NCI-H526 treated with DMSO at 0.1 percent for 48 hours (cell line): ENCODE results near the gene CACNB1.

Source experiments
- DNase-seq: peaks from one replicate; lab custom pipeline; 2025; lab: John Stamatoyannopoulos, UW

CACNB1 gene

DNA sequence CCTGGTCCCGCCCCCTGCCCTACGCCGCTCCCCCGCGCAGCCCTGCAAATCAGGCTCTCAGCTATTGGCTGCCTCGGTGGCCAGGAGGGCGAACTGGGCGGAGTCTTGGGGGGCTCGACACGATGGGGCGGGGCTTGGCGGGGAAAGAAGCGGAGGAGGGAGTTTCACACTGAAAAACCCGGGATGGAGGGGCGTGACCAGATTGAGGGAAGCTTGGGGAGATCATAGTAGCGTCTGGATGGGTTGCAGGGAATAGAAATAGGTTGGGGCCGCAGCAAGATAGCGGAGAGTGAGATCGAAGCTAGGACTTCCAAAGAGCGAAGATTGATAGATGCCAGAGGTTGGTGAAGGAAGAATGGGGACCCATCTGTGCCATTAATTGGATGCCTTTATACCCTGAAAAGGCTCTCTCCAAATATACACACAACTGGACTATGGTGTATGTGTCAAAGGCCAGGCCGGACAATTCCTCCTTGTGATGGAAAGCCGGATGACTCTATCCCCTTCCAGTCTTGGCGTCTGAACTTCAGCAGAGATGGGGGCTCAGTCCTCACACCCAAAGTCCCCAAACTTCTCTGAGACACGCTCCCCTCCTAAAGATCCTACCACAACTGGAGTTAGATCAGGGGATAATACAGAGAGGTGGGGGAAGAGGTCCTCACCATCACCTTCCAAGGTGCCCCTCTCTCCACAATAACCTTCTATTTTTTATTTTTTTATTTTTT lies 28.7 kb upstream of the CACNB1 start:
- peak; percentile 36 for DNase-seq

GRCh38 chr17:39225308-39225958 lies 28.0 kb upstream of the CACNB1 start, which contains the start of gene STAC2:
TSS of gene STAC2 (minus strand) at chr17:39225945. CDS start at chr17:39225502, 443 bp downstream.
- DNase-seq, result no peak

DNA sequence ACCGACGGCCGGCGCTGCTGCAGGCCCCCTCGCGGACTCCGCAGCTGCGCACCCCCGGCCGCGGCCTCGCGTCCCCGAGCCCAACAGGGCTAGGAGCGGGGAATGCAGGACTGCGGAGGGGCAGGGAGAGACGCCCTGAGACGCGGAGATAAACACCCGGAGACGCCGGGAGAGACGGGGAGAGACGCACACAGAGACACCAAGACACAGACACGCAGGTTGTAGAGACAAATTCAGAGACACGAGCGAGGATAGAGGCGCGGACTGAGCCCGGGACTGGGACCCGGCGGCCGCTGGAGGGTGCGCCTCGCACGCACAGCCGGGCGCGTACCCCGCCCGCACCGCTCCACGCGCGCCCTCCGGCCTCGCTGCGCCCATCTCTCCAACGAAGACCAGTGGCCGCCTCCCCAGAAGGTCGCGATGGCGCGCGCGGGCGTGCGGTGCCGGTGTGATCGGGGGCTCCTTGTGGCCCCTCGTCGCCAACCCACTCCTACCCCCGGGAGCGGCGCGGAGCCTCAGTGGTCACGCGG lies 27.4 kb upstream of the CACNB1 start:
- DNase-seq, result no peak

DNA sequence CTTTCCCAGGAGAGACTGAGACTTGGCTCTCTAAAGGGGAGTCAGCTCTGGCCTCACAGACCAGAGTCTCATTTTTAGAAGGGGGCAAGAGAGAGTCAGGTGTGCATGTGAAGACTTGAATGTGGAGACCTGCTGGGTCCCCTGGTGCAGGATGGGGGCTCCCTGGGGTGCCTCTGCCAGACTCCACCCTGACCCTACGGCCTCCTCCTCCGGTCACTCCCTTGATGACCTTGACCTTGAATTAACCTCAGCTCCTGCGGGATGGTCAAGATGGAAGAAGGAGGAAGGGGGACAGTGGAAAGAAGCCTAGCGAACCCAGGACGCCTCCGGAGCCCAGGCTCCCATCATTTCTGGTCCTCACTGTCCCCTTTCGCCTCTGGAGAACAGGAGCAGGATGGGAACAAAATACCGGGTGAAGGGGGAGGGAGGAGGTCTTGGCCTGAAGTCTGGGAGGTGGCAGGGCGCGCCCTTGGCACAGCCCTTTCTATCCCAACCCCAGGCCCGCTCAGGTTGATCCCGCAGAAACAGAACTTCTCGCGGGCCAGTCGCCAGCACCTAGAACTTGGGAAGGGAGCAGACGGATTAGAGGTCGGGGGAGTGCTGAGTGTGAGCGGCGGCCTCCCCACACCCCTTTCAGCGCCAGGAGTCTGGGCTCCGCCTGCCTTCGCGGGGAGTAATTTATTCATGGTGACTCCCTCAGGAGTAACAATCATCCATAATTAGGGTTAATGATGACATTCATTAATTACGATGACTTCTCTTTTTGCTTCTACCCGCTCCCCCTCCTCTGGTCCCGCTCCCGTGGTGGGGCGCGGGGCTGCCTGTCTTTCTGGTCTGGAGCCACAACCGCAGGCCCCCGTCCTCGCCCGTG lies 26.7 kb upstream of the CACNB1 start:
- no peak for DNase-seq

DNA sequence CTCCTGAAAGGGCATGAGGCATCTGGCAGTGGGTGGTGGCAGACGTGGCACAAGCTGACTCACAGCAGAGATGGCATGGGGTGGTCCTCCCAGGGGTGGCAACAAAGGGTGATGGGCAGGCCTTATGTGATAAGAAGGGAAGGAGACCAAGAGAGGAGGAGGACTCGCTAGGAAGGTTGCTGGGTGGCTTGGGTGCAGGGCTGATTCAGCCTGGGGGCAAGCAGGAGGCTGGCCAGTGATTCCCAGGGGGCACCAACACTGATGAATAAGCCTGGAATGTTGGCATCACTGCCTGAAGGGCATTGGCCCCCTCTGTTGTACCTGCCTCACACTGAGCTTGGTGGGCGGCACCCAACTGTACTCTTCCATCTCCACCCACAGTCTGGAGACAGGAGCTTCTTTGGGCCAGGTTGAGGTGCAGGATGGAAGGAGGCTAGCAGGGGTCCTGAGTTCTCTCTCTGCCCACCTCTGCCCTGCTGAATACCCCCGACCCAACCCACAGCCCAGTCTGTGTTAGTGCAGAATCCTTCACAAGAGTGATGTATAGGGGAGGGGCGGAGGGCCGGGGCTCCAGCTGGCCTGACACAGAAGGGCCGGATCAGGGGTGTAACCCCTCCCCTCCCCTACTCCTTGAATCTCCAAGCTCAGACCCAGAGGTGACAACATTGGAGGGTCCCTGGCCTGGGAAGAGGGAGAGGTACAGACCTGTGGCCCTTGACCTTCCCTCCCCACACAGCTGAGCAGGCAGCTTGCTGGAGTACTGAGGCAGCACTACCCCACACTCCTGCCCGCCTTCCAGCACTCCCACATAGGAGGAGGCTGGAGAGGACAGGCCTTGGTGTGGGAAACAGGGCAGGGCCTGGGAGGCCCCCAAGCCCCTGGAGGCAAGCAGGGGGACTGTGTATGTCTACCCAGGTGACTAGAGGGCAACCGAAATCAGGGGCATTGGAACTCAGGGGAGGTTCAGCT lies 25.7 kb upstream of the CACNB1 start:
- DNase-seq, result no peak

GRCh38 chr17:39222151-39222550 lies 24.7 kb upstream of the CACNB1 start:
- no peak for DNase-seq

GRCh38 chr17:39221572-39221971 lies 24.1 kb upstream of the CACNB1 start:
- no peak for DNase-seq

GRCh38 chr17:39219647-39220154 lies 22.2 kb upstream of the CACNB1 start:
- no peak for DNase-seq

DNA sequence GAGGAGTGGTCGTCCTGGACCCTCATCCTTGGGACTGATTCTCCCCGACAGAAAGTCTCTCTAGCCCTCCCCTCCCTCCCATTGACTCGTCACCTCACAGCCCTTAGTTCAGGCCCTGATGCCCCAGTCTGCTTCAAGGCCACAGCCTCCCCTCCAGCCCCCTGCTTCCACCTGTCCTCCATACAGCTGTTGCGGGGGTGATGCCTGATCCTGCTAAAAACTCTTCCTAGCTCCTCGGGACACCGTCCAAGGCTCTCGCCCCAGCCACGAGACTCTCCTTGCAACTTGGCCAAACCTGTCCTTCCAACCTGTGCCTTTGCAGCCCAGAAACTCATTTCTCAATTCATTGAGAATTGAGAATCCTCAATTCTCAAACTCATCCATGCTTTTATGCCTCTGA lies 21.4 kb upstream of the CACNB1 start:
- DNase-seq, result no peak

DNA sequence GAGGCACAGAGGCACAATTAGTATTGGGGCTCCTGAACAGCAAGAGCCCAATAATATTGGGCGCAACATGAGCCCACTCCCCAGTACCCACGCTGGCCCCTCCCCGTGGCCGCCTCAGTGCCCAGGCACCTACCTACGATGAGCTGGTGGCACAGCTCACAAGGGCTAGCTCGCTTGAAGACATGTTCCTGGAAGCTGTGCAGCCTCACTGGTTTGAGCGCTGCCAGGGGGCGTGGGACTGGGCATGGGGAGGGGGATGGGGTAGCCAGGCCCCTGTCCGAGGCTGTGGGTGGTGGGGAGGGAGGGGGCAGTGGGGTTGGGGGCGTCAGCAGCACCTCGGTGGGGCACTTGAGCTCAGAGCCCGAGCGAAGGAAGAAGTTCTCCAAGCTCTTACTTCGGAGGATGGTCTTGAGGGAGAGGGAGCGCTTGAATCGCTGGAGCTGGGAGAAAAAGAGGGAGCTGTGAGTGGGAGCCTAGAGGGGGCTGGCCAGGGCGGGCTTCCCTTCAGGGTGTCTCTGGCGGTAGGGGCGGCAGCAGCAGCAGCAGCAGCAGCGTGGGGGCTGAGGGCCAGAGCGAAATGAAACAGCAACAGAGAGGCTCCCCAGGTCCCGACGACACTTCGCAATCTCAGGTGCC lies 20.4 kb upstream of the CACNB1 start:
- DNase-seq, result no peak

DNA sequence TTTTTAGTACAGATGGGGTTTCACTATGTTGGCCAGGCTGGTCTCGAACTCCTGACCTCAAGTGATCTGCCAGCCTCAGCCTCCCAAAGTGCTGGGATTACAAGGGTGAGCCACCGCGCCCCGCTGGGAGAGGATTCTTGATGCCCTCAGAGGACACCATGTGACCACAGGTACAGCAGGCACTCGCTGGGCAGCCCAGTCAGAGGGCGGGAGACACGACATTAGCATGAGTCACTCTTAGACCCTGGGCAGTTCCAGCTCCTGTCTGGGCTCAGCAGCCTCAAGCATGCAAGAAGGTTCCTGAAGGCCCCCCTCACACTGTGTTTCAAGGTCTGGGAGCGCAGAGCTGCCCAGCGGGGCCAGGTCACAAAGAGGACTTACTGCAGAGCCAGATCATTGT lies 16.4 kb upstream of the CACNB1 start:
- DNase-seq, result no peak

- no peak for DNase-seq
Observed at GRCh38 chr17:39212841-39213480, 15.5 kb upstream of the CACNB1 start.

DNA sequence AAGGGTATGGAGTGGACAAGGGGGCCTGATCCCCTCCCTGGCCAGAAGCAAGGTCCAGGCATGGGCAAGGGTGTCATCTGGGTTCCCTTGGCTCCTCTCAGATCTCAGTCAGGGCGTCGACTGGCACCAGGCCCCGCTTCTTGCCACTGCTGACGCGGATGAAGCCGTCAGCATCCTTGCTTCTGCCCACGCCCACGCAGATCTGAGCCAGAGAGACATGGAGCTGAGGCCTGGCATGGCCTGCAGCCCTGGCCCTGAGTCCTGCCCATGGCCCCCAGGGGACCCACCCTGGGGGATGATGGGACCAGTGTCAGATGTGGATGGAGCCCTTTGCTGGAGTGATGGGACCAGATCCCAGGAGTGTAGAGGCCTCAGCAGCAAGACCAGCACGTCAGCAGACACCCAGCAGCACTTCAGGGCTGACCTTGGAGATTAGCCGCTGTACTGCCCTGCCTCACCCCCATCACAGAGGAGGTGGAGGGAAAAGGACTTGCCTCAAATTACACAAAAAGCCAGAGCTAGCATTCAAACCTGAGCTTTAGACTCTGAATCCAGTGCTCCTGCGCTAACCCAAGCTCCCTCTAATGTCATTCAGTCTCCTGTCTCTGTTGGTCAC lies 14.8 kb upstream of the CACNB1 start:
- DNase-seq, result no peak

GRCh38 chr17:39210093-39210434 lies 12.6 kb upstream of the CACNB1 start:
- no peak for DNase-seq

DNA sequence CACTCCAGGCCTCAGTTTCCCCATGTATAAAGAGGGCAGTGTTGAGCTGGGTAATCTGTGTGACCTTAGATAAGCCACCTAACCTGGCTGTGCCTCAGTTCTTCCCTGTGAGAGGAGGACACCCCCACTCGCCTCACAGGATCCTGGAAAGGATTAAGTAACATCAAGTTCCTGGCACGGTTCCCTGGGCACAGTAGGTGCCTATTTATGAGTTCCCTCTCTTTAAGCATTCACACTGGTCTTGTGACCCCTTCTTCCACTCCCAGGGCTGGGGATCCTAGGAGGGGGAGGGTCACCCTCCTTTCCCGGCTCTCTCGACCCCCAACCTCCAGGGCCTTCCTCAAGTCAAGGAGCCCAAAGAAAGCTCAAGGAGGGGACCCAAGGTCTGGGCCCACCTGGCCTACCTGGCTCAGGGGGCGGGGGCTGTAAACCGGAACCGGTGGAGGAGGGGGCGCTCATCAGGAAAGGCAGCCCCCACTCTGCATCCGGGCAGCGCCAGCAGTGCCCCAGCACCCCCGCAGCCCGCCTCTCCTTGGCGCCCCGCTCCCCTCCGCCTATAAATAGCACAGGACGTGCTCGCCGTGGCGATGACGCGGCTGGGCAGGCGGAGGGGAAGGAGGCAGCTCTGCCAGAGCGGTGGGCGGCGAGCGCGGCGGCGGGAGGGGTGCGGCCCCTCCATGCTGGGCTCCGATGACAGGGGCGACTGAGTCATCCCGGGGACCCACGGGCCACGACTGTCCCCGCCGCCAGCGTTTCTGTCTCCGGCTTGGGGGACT lies 12.0 kb upstream of the CACNB1 start:
- no peak for DNase-seq

DNA sequence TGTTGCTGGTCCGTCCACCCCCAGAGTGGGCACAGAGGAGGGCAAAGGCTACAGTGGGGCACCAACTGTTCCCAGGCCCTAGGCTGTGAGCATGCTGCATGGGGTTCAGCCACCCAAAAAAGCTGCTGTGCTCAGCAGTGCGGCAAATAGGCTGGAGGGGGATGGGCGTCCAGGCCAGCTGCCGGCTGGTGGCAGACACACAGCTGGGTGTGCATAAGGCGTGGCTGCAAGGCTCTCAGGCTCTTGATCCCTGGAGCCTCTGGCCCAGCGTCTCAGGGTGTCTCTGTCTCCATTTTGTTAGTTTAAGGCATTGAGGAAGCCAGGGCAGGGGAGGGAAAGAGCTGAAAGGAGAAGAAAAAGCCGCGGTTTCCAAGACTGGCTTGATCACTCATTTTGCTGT lies 11.4 kb upstream of the CACNB1 start:
- DNase-seq, result no peak

- no peak for DNase-seq
Observed at GRCh38 chr17:39208136-39208535, 10.7 kb upstream of the CACNB1 start.

DNA sequence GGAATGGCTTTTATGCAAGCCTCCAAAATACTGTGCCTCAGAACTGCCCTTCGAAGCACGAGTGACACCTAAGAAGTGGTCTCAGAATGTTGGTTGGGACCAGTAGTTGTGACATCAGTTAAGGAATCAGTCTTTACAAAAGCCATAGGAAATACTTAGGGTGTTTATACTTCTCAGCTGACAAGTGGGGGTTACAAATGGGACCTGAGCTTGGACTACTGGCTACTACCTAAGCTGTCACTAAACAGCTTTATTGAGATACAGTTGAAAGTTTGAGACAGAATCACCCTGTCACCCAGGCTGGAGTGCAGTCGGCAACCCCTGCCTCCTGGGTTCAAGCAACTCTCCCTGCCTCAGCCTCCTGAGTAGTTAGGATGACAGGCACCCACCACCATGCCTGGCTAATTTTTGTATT lies 7.7 kb upstream of the CACNB1 start:
- no peak for DNase-seq

GRCh38 chr17:39204245-39204644 lies 6.8 kb upstream of the CACNB1 start:
- no peak for DNase-seq
